Lung microvascular endothelial cell (primary cell): ENCODE measurements around the gene EIF4A2. TPM values are rescaled to one million over a fixed set of nuclear protein-coding genes. Genes with fewer than 3 reads are reported as not detected.
"Not testable (repeated sequence)": the region's sequence is repeated elsewhere in the genome, so short reads cannot be mapped to it uniquely, and the experiment has no call there.

Experiments
- DNase-seq, 2 donors: peaks; one replicate each; pipeline versions ENCODE4 v3.0.0 to v3.0.0-alpha.2; 2010; ENCODE audit warnings: low read depth in 2 of 2
- total RNA-seq: library from RNA; depleted of rRNA; stranded (reverse); fragments of >200 nt; gene quantifications from 2 replicates; pipeline ENCODE4 v1.2.1, GENCODE V29; 2014

The EIF4A2 gene
- total RNA-seq, 1 donor from 2014 or later = 608 TPM

- DNase-seq = no peak
Measured at GRCh38 chr3:186818956-186819355, 35.6 kb downstream of the EIF4A2 start.

GRCh38 chr3:186821429-186822387 is 38.3 kb downstream of the EIF4A2 start:
- peak; percentile 71 to 81 for DNase-seq

DNA sequence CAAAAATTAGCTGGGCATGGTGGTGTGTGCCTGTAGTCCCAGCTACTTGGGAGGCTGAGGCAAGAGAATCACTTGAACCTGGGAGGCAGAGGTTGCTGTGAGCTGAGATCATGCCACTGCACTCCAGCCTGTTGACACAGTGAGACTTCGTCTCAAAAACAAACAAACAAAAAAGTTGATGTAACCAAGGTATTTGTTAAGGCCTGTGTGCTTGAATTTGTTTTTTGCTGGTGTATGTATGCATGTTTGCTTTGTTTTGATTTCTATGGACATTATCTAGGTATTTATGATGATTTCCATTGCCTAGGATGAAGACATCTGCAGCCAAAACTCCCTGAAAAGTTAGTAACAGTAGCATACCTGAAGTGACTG is 39.0 kb downstream of the EIF4A2 start:
- DNase-seq = not testable (repeated sequence)

DNA sequence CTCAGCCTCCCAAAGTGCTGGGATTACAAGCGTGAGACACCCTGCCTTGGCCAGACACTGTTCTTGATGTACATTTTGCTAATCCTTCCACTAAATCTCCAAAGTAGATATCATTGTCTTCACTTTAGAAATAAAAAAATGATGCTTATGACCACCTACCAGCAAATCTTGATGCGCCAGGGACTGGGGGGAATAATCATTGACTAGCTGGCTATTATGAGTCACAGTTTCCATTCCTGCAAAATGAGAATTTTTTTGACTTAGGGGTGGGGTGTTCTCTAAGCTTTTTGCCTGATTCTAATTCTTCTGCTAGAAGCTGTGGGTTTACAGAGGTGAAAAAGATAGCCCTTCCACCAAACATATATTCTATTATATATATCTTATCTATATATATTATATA is 40.0 kb downstream of the EIF4A2 start:
- DNase-seq = peak in 1 of 2 donors; percentile 44

DNA sequence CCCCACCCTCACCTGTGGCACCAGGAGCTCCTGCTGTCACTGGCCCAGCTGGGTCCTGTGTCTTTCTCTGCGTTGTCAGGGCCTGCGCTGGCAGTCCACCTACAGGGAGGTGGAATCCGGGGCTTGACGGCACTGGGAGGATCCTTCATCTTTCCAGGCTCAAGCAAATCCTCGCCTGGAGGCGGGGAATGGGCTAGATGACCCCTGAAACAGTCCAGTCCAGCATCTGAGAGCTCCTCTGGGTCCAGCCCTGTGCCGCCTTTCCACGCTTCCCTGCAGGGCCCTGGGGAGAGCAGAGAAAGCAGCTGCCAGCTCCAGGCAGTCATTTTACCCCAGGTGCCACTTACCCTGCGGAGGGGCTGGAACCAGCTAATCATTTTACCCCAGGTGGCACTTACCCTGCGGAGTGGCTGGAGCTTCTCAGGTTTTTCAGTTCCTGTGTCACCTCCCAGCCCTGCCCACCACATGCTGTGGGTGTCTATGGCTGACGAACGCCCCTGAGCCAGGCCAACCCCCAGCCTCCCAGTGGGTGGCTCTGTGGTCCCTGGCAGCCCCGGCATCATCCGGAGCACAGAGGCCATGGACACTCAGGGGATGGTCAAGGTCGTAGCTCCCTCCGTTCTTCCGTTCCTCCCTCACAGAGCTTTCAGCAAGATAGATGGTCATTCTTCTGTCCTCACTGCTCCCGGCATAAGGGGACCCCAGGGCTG is 41.2 kb downstream of the EIF4A2 start:
- no peak for DNase-seq

GRCh38 chr3:186825294-186825821 is 42.0 kb downstream of the EIF4A2 start:
- DNase-seq = no peak

DNA sequence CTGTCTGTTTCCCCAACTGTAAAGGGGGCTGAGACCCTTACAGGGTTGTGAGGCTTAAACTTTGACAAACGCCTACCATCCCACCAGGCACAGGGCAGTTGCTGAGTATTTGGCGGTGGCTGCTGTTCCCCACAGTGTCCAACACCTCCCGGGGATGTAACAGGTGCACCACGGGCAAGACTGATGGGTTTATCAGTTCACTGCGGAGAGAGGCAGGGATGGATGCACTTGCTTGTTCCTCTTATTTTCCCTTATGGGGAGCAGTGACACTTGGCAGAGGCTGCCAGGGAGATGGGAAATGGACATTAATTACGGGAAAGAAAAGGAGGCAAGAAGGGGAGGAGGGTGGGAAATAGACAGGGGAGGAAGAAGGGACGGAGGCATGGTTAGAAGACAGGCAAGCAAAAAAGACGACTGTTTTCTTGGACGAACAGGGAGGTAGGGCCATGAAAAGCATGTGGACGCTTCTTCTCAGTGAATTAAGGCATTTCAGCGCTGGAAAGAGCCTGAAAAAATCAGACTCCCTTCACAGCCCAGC is 42.6 kb downstream of the EIF4A2 start:
- no peak for DNase-seq

DNA sequence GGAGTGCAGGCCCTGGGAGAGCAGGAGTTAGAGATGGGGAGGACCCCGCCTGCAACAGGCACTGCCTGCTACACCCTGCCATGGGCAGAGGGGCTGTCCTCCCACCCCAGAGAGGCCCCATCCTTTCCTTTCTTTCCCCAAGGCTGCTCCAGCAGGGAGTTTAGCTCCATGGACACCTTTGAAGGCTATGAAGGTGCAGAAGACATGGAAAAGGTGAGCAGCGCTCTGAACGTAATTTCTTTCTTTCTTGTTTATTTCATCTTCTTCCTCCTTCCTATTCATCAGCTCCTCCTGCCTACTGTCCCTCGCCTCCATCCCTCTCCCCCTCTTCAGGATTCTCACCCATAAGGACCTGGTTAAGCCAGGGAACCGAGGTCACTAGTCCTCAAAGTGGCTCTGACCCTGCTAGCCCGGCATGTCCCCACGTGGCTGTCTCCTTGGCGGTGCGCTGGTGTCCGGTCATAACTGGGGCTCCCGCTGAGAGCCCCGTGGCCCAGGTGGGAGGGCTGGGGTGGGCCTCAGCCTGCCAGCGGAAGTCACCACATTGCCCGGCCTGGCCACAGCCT is 43.1 kb downstream of the EIF4A2 start:
- DNase-seq = no peak

DNA sequence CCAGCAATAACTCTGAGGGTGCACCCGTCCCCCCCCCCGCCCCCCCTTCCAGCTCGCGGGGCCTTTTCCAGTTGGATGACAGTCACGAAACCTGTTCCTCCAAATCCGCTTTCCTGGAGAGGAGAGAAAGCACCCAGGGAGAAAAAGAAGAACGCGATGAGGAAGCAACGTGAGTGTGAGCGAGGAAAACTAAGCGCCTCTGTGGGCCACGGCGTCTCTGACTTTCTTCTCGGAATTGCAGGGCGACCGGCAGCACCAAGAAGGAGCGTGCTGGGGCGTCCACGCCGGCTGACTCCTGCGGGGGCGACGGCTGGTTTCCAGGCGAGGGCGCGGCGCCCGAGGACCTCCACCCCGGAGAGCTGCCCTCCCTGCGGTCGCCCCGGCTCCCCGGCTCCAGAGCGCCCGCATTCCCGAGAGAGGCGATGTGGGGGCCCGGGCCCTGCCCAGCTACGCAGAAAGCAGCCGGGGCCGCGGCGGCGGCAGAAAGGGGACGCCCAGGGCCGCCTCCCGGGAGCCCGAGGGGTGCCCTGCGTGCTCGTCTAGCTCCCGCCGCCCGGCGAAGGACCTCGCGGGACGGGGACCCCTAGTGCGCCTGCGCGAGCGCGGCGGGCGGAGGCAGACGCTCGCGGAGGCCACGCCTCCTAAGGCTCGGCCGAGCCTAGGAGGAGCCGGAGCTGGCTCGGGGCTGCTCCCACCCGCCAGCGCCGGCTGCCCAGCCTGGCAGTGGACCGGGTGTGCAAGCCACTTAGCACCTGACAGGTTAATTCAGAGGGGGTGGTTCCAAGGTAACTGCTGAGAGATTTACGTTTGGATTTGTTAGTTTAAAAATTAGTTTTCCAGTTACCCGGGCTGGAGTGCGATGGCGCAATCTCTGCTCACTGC is 43.8 kb downstream of the EIF4A2 start:
- peak; percentile 80 to 83 for DNase-seq

- no peak for DNase-seq
Measured at GRCh38 chr3:186828340-186828739, 45.0 kb downstream of the EIF4A2 start.

DNA sequence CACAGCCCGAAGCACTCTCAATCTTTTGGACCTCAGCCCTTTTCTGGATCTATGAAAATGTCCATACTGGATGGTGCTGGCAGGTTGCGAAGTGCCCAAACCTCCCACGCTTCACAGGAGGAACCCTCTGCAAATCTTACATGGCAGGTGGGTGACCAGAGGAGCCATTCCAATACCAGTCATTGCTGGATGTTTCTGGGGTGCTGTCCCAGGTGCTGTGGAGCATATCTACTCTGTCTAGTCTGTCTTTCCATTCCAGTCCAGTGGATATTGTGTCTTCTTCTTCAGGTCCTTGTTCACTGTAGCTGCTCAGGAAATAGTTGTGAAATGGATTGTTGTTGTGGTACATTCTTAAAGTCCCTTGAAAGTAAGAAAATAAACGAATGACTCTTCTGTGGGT is 48.4 kb downstream of the EIF4A2 start:
- DNase-seq = no peak

GRCh38 chr3:186832276-186832675 is 48.9 kb downstream of the EIF4A2 start:
- no peak for DNase-seq

Other genes starting within 250 kb of the EIF4A2 start
- 0.87 and 1.2 TPM in 2 replicates for gene CRYGS, start 239.2 kb upstream of the EIF4A2 start, total RNA-seq
- gene TBCCD1, start 216.2 kb upstream of the EIF4A2 start, total RNA-seq = 12.9 and 17.3 TPM in 2 replicates
- gene DNAJB11, start 212.9 kb upstream of the EIF4A2 start, total RNA-seq = 36.8 and 60.7 TPM in 2 replicates
- gene AHSG, start 170.5 kb upstream of the EIF4A2 start, total RNA-seq = not detected in 2 replicates
- not detected in 2 replicates for gene FETUB, start 143.2 kb upstream of the EIF4A2 start, total RNA-seq
- gene HRG, start 117.6 kb upstream of the EIF4A2 start, total RNA-seq = not detected in 2 replicates
- not detected in 2 replicates for gene KNG1, start 66.2 kb upstream of the EIF4A2 start, total RNA-seq
- 7.7 and 14.4 TPM in 2 replicates for gene RFC4, start 22.9 kb downstream of the EIF4A2 start, total RNA-seq
- gene ADIPOQ, start 59.1 kb downstream of the EIF4A2 start, total RNA-seq = not detected in 2 replicates
- gene ST6GAL1, start 146.9 kb downstream of the EIF4A2 start, total RNA-seq = 44.9 and 61.1 TPM in 2 replicates